Stimulated activated CD4-positive, alpha-beta T cell treated with anti-CD3 and anti-CD28 coated beads, Interleukin-2, amount 100 ng/mL, for 4 hours (primary cell): ENCODE measurements around the gene DGLUCY.
"Not testable (repeated sequence)": the region's sequence is repeated elsewhere in the genome, so short reads cannot be mapped to it uniquely, and the experiment has no call there.

Experiments used
- DNase-seq: peaks from one replicate; pipeline ENCODE4 v3.0.0-alpha.2; 2020; ENCODE audit warnings: low read depth

The DGLUCY gene

DNA sequence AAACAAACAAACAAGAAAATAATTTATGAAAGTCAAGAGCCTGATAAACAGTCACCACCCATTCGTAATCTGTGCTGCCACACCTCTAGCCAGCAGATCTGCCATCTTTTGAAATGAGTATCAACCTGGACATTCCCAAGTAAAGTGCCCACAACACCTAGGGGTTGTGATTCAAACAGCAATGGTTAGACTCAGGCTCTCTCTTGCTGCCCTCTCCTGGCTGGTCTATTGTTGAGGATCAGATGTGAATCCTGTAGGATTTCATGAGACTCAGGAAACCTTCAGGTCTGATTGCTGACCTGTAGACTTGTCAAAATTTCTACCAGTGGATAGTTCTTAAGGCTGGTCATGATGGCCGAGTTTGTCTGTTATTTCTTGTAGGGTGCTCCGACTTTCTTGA, 26.8 kb downstream of the DGLUCY start:
- no peak for DNase-seq

DNA sequence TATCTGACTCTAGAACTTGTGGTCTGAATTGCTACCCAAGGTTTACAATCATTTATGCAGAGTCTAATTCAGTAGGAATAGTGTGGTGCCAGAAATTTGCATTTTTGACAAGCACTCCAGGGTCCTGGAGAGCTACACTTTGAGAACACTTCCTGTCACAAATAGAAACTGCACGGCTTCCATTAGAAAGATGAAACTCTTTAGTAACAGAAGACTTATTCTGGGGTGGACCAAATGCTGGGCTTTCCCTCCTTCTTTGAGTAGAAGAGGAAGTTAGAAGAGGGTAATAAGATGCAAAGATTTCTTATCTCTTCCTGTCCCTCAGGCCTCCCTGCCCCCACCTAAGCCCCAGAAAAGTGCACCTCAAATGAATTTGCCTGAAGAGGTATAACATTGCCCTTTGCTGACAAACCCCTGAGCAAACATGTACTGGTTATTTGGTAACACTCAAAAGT, 28.4 kb downstream of the DGLUCY start:
- no peak for DNase-seq

DNA sequence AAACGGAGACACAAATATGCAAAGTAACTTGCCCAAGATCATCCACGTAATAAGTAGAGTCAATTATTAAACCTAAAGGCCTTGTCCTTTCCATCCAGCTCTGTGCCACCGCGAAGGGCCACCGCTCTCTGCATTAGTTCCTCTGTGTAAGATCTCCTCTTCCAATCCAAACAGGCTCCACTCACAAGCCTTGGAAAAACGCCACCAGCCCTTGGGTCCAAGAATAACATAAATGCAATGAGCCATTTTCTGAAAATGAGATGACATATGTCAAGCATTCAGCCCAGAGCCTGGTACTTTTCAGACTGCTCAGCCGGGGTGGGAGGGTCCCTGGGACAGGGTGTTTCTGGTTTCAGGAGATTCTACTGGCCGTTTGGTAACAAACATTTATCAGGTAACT, 30.0 kb downstream of the DGLUCY start:
- DNase-seq = no peak

- DNase-seq = no peak
Measured at GRCh38 chr14:91144425-91145145, 30.7 kb downstream of the DGLUCY start.

DNA sequence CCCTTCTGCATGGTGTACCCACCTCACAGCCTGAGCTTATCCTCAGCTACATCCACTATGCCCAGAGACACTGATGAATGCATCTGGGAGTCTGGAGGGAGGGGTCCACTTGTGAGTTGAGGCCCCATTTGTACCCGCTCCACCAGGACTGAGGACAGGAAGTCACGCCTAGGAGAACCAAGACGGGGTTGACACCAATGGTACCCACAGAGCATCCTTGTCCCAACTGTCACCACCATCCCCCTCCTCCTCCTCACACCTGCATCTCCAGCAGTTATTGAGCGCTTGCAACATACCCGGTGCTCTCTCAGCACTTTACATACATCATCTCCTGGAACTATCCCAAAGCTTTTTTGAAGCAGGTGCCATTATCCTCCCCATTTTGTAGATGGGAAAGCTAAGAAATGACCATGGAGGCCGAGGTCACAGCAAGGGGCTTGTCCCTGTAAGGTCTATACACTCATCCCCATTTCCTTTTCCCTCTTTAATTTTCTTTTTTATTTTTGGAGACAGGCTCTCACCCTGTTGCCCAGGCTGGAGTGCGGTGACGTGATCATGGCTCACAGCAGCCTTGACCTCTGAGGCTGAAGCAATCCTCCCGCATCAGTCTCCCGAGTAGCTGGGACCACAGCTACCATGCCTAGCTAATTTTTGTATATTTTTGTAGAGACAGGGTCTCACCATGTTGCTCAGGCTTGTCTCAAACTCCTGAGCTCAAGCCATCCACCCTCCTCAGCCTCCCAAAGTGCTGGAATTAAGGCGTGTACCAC, 31.7 kb downstream of the DGLUCY start:
- no peak for DNase-seq

DNA sequence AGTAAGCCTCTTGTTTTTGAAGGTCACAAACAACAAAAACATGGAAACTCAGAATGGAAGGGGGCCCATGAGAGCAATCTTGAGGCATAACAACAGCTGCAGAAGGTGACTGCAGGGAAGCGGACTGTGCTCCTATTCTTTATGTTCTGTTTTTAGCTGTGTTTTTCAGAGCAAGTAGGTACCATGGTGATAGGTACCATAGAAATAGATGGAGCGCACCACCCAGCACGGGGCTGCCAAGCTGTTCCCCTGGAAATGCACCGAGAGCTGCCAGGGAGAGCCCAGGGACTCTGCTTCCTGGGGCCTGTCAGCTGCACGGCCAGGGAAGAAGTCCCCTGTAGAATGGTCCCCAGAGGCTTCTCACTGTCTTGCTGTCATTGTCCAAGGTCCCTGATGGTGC, 32.8 kb downstream of the DGLUCY start:
- DNase-seq = no peak

GRCh38 chr14:91149462-91149861, 35.6 kb downstream of the DGLUCY start:
- DNase-seq = no peak

DNA sequence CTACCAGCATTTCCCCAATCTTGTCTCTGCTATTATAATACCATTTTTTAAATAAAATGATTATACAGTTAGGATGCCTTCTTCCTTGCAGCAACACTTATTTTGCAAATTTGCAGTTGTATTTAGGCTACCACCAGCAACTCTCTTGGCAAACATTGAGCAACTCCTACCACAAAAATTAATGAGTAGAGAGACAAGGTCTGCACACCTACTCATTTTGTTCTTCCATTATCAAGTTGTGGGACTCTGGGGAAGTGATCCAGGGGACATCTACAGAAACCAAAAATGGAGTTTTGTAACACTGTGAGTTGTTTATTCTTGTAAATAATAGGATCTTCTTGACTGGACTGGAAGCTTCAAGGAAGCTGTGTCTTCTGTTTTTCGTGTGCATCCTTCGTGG, 38.6 kb downstream of the DGLUCY start:
- no peak for DNase-seq

- DNase-seq = no peak
Measured at GRCh38 chr14:91153360-91153759, 39.5 kb downstream of the DGLUCY start.

- no peak for DNase-seq
Measured at GRCh38 chr14:91154851-91155625, 41.2 kb downstream of the DGLUCY start.

GRCh38 chr14:91155626-91156089, 41.8 kb downstream of the DGLUCY start:
- no peak for DNase-seq

GRCh38 chr14:91156142-91156666, 42.3 kb downstream of the DGLUCY start:
- DNase-seq = not testable (repeated sequence)

GRCh38 chr14:91156877-91157276, 43.0 kb downstream of the DGLUCY start:
- not testable (repeated sequence) for DNase-seq

DNA sequence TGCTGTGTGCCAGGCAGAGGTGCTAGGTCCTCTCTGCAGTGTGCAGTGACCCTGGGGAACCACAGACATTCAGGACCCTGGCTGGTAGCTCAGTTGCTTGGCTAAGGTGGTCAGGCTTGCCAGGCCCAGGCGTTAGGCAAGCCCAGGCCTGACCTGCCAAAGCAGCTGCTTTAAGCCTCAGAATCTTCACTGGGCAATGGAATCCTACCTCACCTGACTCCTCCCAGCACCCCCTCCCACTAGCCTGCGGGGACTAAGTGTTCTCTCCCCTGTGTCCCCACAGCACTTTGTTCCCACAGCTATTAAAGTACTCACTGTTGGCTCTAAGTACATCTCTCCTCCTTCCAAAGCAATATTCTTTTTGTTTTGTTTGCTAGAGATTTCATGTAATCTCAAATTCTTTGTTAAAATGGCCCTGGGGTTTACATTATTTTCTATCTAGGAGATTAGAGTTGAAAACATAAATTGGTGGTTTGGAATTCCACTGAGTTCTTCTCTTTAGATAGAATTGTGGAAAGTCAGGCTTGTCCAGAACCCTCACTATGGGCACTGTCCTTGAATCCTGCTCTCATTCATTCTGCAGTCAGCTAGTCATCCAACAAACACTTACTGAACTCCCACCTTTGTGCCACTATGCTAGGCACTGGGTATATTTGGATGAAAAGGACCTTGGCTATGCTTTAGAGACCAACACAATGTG, 44.4 kb downstream of the DGLUCY start:
- no peak for DNase-seq

DNA sequence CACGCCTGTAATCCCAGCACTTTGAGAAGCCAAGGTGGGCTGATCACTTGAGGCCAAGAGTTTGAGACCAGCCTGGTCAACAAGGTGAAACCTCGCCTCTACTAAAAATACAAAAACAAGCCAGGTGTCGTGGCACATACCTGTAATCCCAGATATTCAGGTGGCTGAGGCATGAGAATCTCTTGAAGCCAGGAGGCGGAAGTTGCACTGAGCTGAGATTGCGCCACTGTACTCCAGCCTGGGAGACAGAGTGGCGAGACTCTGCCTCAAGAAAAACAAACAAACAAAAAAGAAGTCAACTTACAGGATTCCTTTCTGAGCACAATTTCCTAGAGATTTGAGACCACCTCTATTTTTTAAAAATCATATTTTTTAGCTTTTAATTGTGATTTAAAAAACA, 45.3 kb downstream of the DGLUCY start:
- DNase-seq = no peak

GRCh38 chr14:91159906-91160305, 46.0 kb downstream of the DGLUCY start:
- no peak for DNase-seq

DNA sequence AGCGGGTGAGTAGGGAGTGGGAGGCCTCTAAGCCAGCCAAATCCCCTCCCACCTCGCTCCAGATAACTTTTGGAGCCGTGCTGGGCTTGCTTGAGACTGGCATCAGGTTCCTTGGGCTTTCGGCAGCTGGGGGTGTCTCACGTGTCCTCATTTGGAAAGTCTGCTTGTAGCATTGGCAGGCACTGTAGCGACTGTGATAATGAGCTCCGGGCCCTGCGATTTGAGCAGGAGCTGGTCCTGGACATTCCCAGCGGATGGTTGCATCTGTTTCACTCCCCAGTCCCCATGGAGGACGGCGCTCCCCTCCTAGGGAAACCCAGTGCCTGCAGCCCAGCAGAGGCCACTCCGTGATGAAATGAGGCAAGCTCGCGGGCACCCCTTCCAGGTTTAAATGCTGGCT, 49.4 kb downstream of the DGLUCY start:
- no peak for DNase-seq

- no peak for DNase-seq
Measured at GRCh38 chr14:91164676-91165075, 50.8 kb downstream of the DGLUCY start.

- no peak for DNase-seq
Measured at GRCh38 chr14:91167380-91167770, 53.5 kb downstream of the DGLUCY start.

DNA sequence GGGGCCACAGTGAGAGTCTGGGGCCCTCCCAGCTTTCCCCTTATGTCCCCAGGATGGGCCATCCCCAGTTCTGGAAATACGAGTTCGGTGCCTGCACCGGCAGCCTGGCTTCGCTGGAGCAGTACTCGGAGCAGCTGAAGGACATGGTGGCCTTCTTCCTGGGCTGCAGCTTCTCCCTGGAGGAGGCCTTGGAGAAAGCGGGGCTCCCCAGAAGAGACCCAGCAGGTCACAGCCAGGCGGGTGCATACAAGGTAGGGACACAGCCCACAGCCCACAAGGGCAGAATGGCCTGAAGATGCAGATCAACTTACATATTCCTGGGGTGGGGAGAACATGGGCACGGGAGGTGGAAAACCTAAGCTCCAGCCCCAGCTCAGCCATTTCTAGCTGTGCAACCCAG, 56.1 kb downstream of the DGLUCY start:
- no peak for DNase-seq

- DNase-seq = no peak
Measured at GRCh38 chr14:91170504-91171121, 56.7 kb downstream of the DGLUCY start.
